Measurements from ENCODE around the gene LRFN4.

LRFN4 gene

GRCh38 chr11:66857927-66858185 lies 992 bp downstream of the LRFN4 start:
- Histone ChIP-seq H2AFZ (ENCODE audit: low read depth, low read length) (no peak overlapping the region), H3K27me3 (ENCODE audit: insufficient read depth, low read length) (no peaks in the 10 kb centered on the region), H3K36me3 (ENCODE audit: insufficient read depth, low read length) (peaks cover 6% of the 10 kb centered on the region), H3K4me3 (ENCODE audit: low read length) (peak overlapping the region; percentile 63), H3K4me1 (ENCODE audit: insufficient read depth, low read length) (peaks cover 14% of the 10 kb centered on the region), H3K9me3 (ENCODE audit: low read length) (no peaks in the 10 kb centered on the region)

GRCh38 chr11:66858186-66858938 lies 1.5 kb downstream of the LRFN4 start:
- Histone ChIP-seq H3K4me3 (ENCODE audit: low read length) (no peak overlapping the region), H3K9me3 (ENCODE audit: low read length) (no peaks in the 10 kb centered on the region), H3K4me1 (ENCODE audit: insufficient read depth, low read length) (peaks cover 14% of the 10 kb centered on the region), H2AFZ (ENCODE audit: low read depth, low read length) (no peak overlapping the region), H3K27me3 (ENCODE audit: insufficient read depth, low read length) (no peaks in the 10 kb centered on the region), H3K36me3 (ENCODE audit: insufficient read depth, low read length) (peaks cover 6% of the 10 kb centered on the region)

- no peaks in the 10 kb centered on the region for H3K27me3 ChIP-seq (ENCODE audit: insufficient read depth, low read length)
- no peak overlapping the region for H2AFZ ChIP-seq (ENCODE audit: low read depth, low read length)
- H3K4me3 ChIP-seq (ENCODE audit: low read length): no peak overlapping the region
- H3K4me1 ChIP-seq (ENCODE audit: insufficient read depth, low read length): peaks cover 15% of the 10 kb centered on the region
- H3K9me3 ChIP-seq (ENCODE audit: low read length): no peaks in the 10 kb centered on the region
- peaks cover 6% of the 10 kb centered on the region for H3K36me3 ChIP-seq (ENCODE audit: insufficient read depth, low read length)
Observed at GRCh38 chr11:66858939-66859685, 2.2 kb downstream of the LRFN4 start.

- Histone ChIP-seq H3K9me3 (ENCODE audit: low read length) (no peaks in the 10 kb centered on the region), H3K27me3 (ENCODE audit: insufficient read depth, low read length) (no peaks in the 10 kb centered on the region), H3K36me3 (ENCODE audit: insufficient read depth, low read length) (peaks cover 6% of the 10 kb centered on the region), H3K4me3 (ENCODE audit: low read length) (no peak overlapping the region), H2AFZ (ENCODE audit: low read depth, low read length) (no peak overlapping the region), H3K4me1 (ENCODE audit: insufficient read depth, low read length) (peaks cover 15% of the 10 kb centered on the region)
Observed at GRCh38 chr11:66859686-66860448, 3.0 kb downstream of the LRFN4 start.

- H3K36me3 ChIP-seq (ENCODE audit: insufficient read depth, low read length): peaks cover 6% of the 10 kb centered on the region
Observed at GRCh38 chr11:66860449-66860831, 3.6 kb downstream of the LRFN4 start.

GRCh38 chr11:66861038-66861773 lies 4.3 kb downstream of the LRFN4 start:
- peaks cover 5% of the 10 kb centered on the region for H3K4me1 ChIP-seq (ENCODE audit: insufficient read depth, low read length)
- H3K9me3 ChIP-seq (ENCODE audit: low read length): no peaks in the 10 kb centered on the region

More at GRCh38 chr11:66860449-66860831, 3.6 kb downstream of the LRFN4 start:
- H3K27me3 ChIP-seq (ENCODE audit: insufficient read depth, low read length): no peaks in the 10 kb centered on the region
- H2AFZ ChIP-seq (ENCODE audit: low read depth, low read length): no peak overlapping the region
- H3K4me3 ChIP-seq (ENCODE audit: low read length): no peak overlapping the region
- no peaks in the 10 kb centered on the region for H3K9me3 ChIP-seq (ENCODE audit: low read length)
- H3K4me1 ChIP-seq (ENCODE audit: insufficient read depth, low read length): peaks cover 10% of the 10 kb centered on the region

GRCh38 chr11:66861774-66862558 lies 5.1 kb downstream of the LRFN4 start:
- Histone ChIP-seq H3K27me3 (ENCODE audit: insufficient read depth, low read length) (no peaks in the 10 kb centered on the region), H3K9me3 (ENCODE audit: low read length) (no peaks in the 10 kb centered on the region), H3K36me3 (ENCODE audit: insufficient read depth, low read length) (peaks cover 6% of the 10 kb centered on the region), H3K4me3 (ENCODE audit: low read length) (no peak overlapping the region), H3K4me1 (ENCODE audit: insufficient read depth, low read length) (peaks cover 5% of the 10 kb centered on the region), H2AFZ (ENCODE audit: low read depth, low read length) (no peak overlapping the region)

More at GRCh38 chr11:66861038-66861773, 4.3 kb downstream of the LRFN4 start:
- Histone ChIP-seq H3K4me3 (ENCODE audit: low read length) (no peak overlapping the region), H2AFZ (ENCODE audit: low read depth, low read length) (no peak overlapping the region), H3K27me3 (ENCODE audit: insufficient read depth, low read length) (no peaks in the 10 kb centered on the region), H3K36me3 (ENCODE audit: insufficient read depth, low read length) (peaks cover 6% of the 10 kb centered on the region)

- peaks cover 2% of the 10 kb centered on the region for H3K4me1 ChIP-seq (ENCODE audit: insufficient read depth, low read length)
- H3K4me3 ChIP-seq (ENCODE audit: low read length): no peak overlapping the region
- no peak overlapping the region for H2AFZ ChIP-seq (ENCODE audit: low read depth, low read length)
- no peaks in the 10 kb centered on the region for H3K9me3 ChIP-seq (ENCODE audit: low read length)
- no peaks in the 10 kb centered on the region for H3K27me3 ChIP-seq (ENCODE audit: insufficient read depth, low read length)
- H3K36me3 ChIP-seq (ENCODE audit: insufficient read depth, low read length): peaks cover 6% of the 10 kb centered on the region
Observed at GRCh38 chr11:66862559-66863037, 5.7 kb downstream of the LRFN4 start.

- Histone ChIP-seq H3K36me3 (ENCODE audit: insufficient read depth, low read length) (peaks cover 6% of the 10 kb centered on the region), H2AFZ (ENCODE audit: low read depth, low read length) (no peak overlapping the region), H3K9me3 (ENCODE audit: low read length) (no peaks in the 10 kb centered on the region), H3K4me1 (ENCODE audit: insufficient read depth, low read length) (peaks cover 2% of the 10 kb centered on the region), H3K4me3 (ENCODE audit: low read length) (no peak overlapping the region), H3K27me3 (ENCODE audit: insufficient read depth, low read length) (no peaks in the 10 kb centered on the region)
Observed at GRCh38 chr11:66863428-66864125, 6.7 kb downstream of the LRFN4 start.

- Histone ChIP-seq H2AFZ (ENCODE audit: low read depth, low read length) (no peak overlapping the region), H3K4me3 (ENCODE audit: low read length) (no peak overlapping the region), H3K36me3 (ENCODE audit: insufficient read depth, low read length) (peaks cover under 1% of the 10 kb centered on the region), H3K27me3 (ENCODE audit: insufficient read depth, low read length) (no peaks in the 10 kb centered on the region), H3K4me1 (ENCODE audit: insufficient read depth, low read length) (peaks cover 2% of the 10 kb centered on the region), H3K9me3 (ENCODE audit: low read length) (no peaks in the 10 kb centered on the region)
Observed at GRCh38 chr11:66864172-66864901, 7.5 kb downstream of the LRFN4 start.

GRCh38 chr11:66864924-66865697 lies 8.2 kb downstream of the LRFN4 start:
- Histone ChIP-seq H2AFZ (ENCODE audit: low read depth, low read length) (no peak overlapping the region), H3K27me3 (ENCODE audit: insufficient read depth, low read length) (no peaks in the 10 kb centered on the region), H3K9me3 (ENCODE audit: low read length) (no peaks in the 10 kb centered on the region), H3K36me3 (ENCODE audit: insufficient read depth, low read length) (no peaks in the 10 kb centered on the region), H3K4me3 (ENCODE audit: low read length) (no peak overlapping the region), H3K4me1 (ENCODE audit: insufficient read depth, low read length) (peaks cover 2% of the 10 kb centered on the region)
